Upper lobe of right lung (tissue), 1 donor: ENCODE results near the gene GRM5. TPM values are rescaled to one million over a fixed set of nuclear protein-coding genes. Genes with fewer than 3 reads are reported as not detected.
"Not testable (repeated sequence)": the region's sequence is repeated elsewhere in the genome, so short reads cannot be mapped to it uniquely, and the experiment has no call there.

Experiments
- ATAC-seq: fragments of 200-7000 bp; cut with Tn5 transposase; one replicate; pipeline ENCODE4 v1.9.1; 2020; ENCODE audit warnings: mild to moderate bottlenecking, moderate library complexity
- DNase-seq: peaks from one replicate; pipeline ENCODE4 v3.0.0-alpha.2; 2020
- H3K27ac ChIP-seq: fragments of 200-600 bp; one replicate; pipeline ENCODE4 v1.8.0; 2022
- H3K27me3 ChIP-seq: fragments of 200-600 bp; one replicate; pipeline ENCODE4 v1.8.0; 2022; ENCODE audit warnings: mild to moderate bottlenecking
- H3K36me3 ChIP-seq: fragments of 200-600 bp; one replicate; pipeline ENCODE4 v1.8.0; 2022
- H3K4me1 ChIP-seq: fragments of 200-600 bp; one replicate; pipeline ENCODE4 v1.8.0; 2022
- H3K4me3 ChIP-seq: fragments of 200-600 bp; one replicate; pipeline ENCODE4 v1.8.0; 2022; ENCODE audit warnings: mild to moderate bottlenecking
- H3K9me3 ChIP-seq: fragments of 200-600 bp; one replicate; pipeline ENCODE4 v1.8.0; 2022
- CTCF ChIP-seq: fragments of 200-600 bp; IDR thresholded peaks from one replicate; pipeline ENCODE4 v1.8.0; 2022; ENCODE audit warnings: antibody characterized with exemption
- intact Hi-C: fragments of 100-400 bp; cut with DNase I; formaldehyde crosslinking; loops from one replicate; pipeline ENCODE4 v1.11.0; 2022
- total RNA-seq: library from RNA; stranded (reverse); fragmentation: NEBNext Ultra II Directional; extraction: Animal tissue kit (Norgen Biotek cat#: 25700); gene quantifications from one replicate; pipeline ENCODE4 v1.2.1, GENCODE V29; 2021
- donor health status: DM: no; HTN: yes; CAD: no; lungs with severe emphysema.

The GRM5 gene
- total RNA-seq, 1 donor from 2014 or later, result 0.06 TPM

- Histone ChIP-seq H3K36me3 (no peaks in the 10 kb centered on the region), H3K4me1 (no peaks in the 10 kb centered on the region), H3K4me3 (no peak overlapping the region), H3K27me3 (no peaks in the 10 kb centered on the region), H3K9me3 (no peaks in the 10 kb centered on the region), H3K27ac (no peak overlapping the region)
- DNase-seq (no peak), ATAC-seq (no peak)
- intact Hi-C loops, result no loop called here
- TF ChIP-seq CTCF, result no peak
These were observed 204.2 kb downstream of the GRM5 start for GRCh38 chr11:88861618-88862017.

- DNase-seq, H3K27ac ChIP-seq, H3K36me3 ChIP-seq, H3K27me3 ChIP-seq, H3K4me3 ChIP-seq, H3K4me1 ChIP-seq, intact Hi-C loops, H3K9me3 ChIP-seq, ATAC-seq: not testable (repeated sequence)
These were observed 205.4 kb downstream of the GRM5 start for GRCh38 chr11:88860431-88860830.

- ATAC-seq, H3K4me3 ChIP-seq, H3K27ac ChIP-seq, intact Hi-C loops, H3K4me1 ChIP-seq, H3K36me3 ChIP-seq, H3K27me3 ChIP-seq, DNase-seq, H3K9me3 ChIP-seq: not testable (repeated sequence)
These were observed 211.8 kb downstream of the GRM5 start for GRCh38 chr11:88853963-88854362.

- not testable (repeated sequence) for ATAC-seq
These were observed 214.2 kb downstream of the GRM5 start for GRCh38 chr11:88851547-88851946.

GRCh38 chr11:88849773-88850172 lies 216.0 kb downstream of the GRM5 start:
- ATAC-seq, H3K27ac ChIP-seq, intact Hi-C loops, H3K36me3 ChIP-seq, H3K9me3 ChIP-seq, H3K27me3 ChIP-seq, H3K4me1 ChIP-seq, H3K4me3 ChIP-seq: not testable (repeated sequence)
- DNase-seq, result peak; percentile 28

More at GRCh38 chr11:88851547-88851946, 214.2 kb downstream of the GRM5 start:
- H3K27ac ChIP-seq, intact Hi-C loops, H3K27me3 ChIP-seq, H3K4me3 ChIP-seq, H3K4me1 ChIP-seq, H3K9me3 ChIP-seq, H3K36me3 ChIP-seq, DNase-seq: not testable (repeated sequence)

GRCh38 chr11:88849368-88849767 lies 216.4 kb downstream of the GRM5 start:
- TF ChIP-seq CTCF, result no peak
- H3K36me3 ChIP-seq, result no peaks in the 10 kb centered on the region
- no peak for DNase-seq
- no peaks in the 10 kb centered on the region for H3K4me1 ChIP-seq
- intact Hi-C loops, result no loop called here
- H3K9me3 ChIP-seq, result no peaks in the 10 kb centered on the region
- ATAC-seq, result no peak
- no peaks in the 10 kb centered on the region for H3K27me3 ChIP-seq
- H3K27ac ChIP-seq, result no peak overlapping the region
- H3K4me3 ChIP-seq, result no peak overlapping the region

GRCh38 chr11:88846266-88846665 lies 219.5 kb downstream of the GRM5 start:
- H3K9me3 ChIP-seq, ATAC-seq, H3K36me3 ChIP-seq, H3K4me3 ChIP-seq, H3K27ac ChIP-seq, intact Hi-C loops, DNase-seq, H3K27me3 ChIP-seq, H3K4me1 ChIP-seq: not testable (repeated sequence)

GRCh38 chr11:88844941-88845340 lies 220.8 kb downstream of the GRM5 start:
- H3K27me3 ChIP-seq, H3K9me3 ChIP-seq, DNase-seq, H3K27ac ChIP-seq, intact Hi-C loops, ATAC-seq, H3K4me3 ChIP-seq, H3K36me3 ChIP-seq, H3K4me1 ChIP-seq: not testable (repeated sequence)

GRCh38 chr11:88843766-88844426 lies 221.9 kb downstream of the GRM5 start:
- H3K36me3 ChIP-seq, H3K9me3 ChIP-seq, DNase-seq, intact Hi-C loops, H3K27me3 ChIP-seq, H3K4me3 ChIP-seq, ATAC-seq, H3K4me1 ChIP-seq, H3K27ac ChIP-seq: not testable (repeated sequence)

GRCh38 chr11:88838139-88838538 lies 227.6 kb downstream of the GRM5 start:
- H3K27ac ChIP-seq, H3K36me3 ChIP-seq, H3K4me1 ChIP-seq, intact Hi-C loops, H3K9me3 ChIP-seq, H3K4me3 ChIP-seq, ATAC-seq, H3K27me3 ChIP-seq, DNase-seq: not testable (repeated sequence)

- H3K4me3 ChIP-seq, H3K9me3 ChIP-seq, DNase-seq, H3K36me3 ChIP-seq, H3K27me3 ChIP-seq, intact Hi-C loops, H3K27ac ChIP-seq, ATAC-seq, H3K4me1 ChIP-seq: not testable (repeated sequence)
These were observed 230.1 kb downstream of the GRM5 start for GRCh38 chr11:88835709-88836108.
